Measurements from ENCODE around the gene HGS.

The HGS gene

GRCh38 chr17:81706757-81707624 is 23.2 kb downstream of the HGS start:
- DNase-seq: no peak

- no peak for DNase-seq
Observed at GRCh38 chr17:81707725-81708646, 24.2 kb downstream of the HGS start.

GRCh38 chr17:81708739-81709185 is 25.0 kb downstream of the HGS start:
- DNase-seq: no peak

- DNase-seq: peak; percentile 49
Observed at GRCh38 chr17:81710514-81711308, 26.9 kb downstream of the HGS start.

GRCh38 chr17:81711814-81712467 is 28.1 kb downstream of the HGS start, which contains the start of gene SLC25A10:
Gene SLC25A10 (plus strand): TSS chr17:81712284. CDS start chr17:81712427, 143 bp downstream.
- DNase-seq: peak; percentile 71

GRCh38 chr17:81712468-81713003 is 28.7 kb downstream of the HGS start:
- peak; percentile 54 for DNase-seq

GRCh38 chr17:81713004-81713555 is 29.3 kb downstream of the HGS start:
- DNase-seq: no peak

GRCh38 chr17:81713556-81714411 is 30.0 kb downstream of the HGS start:
- no peak for DNase-seq

DNA sequence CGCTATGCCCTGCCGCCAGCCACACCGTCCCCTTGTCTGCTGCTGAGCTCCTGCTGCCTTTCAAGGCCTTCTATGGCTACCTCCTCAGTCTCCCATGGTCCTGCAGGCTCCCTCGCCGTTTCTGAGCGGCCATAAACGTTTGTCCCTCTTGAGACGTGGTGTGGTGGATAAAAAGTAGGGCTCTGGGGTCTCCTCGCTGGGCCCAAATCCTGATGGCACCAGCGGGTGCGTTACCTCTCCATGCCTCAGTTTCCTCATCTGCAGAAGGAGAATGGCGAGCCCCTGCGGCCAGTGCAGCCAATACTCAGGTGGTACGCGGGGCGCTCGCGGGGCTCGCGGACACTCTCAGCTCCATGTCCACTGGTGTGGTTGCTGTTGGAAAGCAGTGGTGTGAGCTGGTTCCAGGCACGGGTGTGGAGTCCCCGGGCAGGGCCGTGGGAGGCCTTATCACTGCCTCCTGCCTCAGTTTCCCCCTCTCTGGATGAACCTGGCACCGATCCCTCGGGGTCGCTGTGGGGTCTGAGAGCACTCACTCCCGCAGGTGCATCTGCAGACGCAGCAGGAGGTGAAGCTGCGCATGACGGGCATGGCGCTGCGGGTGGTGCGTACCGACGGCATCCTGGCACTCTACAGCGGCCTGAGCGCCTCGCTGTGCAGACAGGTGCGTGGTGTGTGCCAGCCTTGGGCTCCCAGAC is 30.7 kb downstream of the HGS start:
- no peak for DNase-seq

GRCh38 chr17:81715107-81715871 is 31.5 kb downstream of the HGS start:
- no peak for DNase-seq

DNA sequence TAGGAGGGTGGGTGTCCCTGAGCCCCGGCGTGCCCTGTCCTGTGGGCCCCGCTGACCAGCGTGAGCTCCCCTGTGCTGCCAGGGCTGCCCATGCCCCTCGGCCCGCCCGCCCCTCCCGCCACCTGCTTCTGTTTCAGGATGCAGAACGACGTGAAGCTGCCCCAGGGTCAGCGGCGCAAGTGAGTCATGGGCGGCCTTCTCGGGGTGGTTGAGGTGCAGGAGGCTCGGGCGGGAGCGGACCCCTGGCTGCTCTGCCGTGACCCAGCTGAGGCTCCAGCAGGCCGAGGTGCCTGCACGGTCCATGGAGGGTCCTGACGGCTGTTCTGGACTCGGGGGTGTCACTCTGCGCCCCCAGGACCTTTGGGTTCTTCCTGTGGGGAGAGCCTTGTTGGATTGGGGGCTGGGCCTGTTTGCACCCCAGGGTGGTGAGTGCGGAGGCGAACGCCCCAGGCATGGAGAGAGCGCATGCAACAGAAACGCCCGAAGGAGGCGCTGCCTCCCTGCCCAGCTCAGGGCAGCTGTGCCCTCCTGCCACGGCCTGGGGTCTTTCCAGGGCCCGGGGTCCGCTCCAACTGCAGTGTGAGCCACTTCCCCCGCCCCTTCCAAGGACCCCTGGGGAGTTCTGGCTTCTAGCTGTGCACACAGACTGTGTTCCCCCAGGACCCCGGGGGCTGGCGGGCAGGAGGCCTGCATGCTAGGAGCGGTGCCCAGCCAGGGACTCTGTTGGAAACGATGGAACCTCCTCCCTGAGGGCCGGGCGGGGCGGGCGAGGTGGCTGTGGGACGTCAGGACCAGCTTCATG is 32.3 kb downstream of the HGS start:
- no peak for DNase-seq

- no peak for DNase-seq
Observed at GRCh38 chr17:81716674-81716996, 32.8 kb downstream of the HGS start.

DNA sequence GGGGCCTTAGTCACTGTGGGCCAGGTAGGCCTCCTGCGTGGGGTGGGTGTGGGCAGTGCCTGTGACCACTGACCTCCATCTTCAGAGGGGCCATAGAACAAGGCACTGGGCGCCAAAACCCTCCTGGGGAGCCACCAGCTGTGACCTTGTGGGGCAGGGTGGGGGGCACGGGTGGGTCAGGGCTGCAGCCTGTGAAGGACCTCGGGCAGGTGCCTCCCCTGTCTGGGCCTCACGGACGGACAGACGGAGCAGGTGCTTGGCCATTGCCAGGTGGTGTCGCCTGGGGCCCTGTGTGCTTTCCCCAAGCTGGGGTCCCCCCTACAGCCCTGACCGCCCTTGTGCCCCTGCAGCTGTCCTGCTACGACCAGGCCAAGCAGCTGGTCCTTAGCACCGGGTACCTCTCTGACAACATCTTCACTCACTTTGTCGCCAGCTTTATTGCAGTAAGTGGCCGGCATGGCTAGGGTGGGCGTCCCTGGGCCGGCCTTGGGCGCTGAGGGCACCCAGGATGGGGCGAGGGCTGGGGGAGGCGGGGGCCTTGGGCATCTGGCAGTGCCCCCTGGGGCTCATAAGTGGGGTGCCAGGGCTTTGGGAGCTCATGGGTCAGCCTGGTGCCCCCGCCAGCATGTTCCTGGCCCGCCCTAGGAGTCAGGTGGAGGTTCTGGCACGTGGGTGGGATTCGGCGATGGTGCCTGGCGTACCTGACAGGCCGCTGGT is 33.4 kb downstream of the HGS start:
- no peak for DNase-seq

GRCh38 chr17:81717766-81718089 is 33.9 kb downstream of the HGS start:
- no peak for DNase-seq

DNA sequence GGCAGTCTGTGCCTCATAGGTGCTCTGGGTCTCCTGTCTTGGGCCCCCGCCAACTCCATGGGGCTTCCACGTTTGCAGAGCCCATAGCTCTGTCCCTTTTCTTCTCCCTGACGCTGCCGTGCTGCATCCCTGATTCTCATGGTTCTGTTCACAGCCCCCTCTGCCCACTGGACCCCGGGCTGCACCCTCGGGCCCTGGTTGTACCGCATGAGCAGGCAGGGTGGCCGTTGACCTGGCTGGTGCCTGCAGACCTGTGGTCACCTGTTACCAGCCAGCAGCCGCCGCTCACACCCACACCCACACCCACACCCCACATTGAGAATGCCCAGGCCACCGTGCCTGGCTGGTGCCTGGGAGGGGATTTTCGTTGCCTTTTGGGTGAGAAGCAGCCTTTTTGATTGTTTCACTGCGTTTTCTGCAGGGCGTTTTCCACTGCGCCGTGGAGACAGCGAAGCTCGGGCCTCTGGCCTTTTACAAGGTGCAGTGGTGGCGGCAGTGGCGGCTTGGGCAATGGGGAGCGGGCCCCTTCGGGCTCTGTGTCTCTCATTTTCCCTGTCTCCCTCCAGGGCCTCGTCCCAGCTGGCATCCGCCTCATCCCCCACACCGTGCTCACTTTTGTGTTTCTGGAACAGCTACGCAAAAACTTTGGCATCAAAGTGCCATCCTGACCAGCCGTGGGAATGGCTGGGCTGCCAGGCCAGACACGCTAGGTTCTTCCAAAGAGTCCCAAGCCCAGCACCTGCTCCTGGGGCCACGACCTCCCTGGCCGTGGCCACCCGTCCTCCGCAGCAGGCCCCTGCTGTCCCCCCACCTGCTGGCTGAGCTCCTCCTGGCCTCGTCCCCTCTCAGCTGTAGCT is 35.8 kb downstream of the HGS start:
- DNase-seq: no peak

- no peak for DNase-seq
Observed at GRCh38 chr17:81720267-81721071, 36.7 kb downstream of the HGS start.
